Heart left ventricle (tissue), 16 donors: ENCODE results near the gene C10orf143. TPM values are rescaled to one million over a fixed set of nuclear protein-coding genes. Genes with fewer than 3 reads are reported as not detected.

Experiments used
- ATAC-seq, 4 donors: fragments of 200-7000 bp; cut with Tn5 transposase; one replicate each; pipeline ENCODE4 v1.9.1; 2020 to 2022; ENCODE audit warnings: moderate library complexity in 4 of 4, mild to moderate bottlenecking in 3 of 4, moderate number of reproducible peaks in 1 of 4
- DNase-seq, 5 donors: peaks; one replicate each; pipeline ENCODE4 v3.0.0-alpha.2; 2020
- H3K27ac ChIP-seq, 12 donors: fragments of 200-600 bp; sonication (generic) in 4 of 12; one replicate each; pipeline versions ENCODE4 v1.5.0 to v1.8.0; 2016 to 2022; ENCODE audit warnings: mild to moderate bottlenecking in 2 of 12
- H3K27me3 ChIP-seq, 9 donors: fragments of 200-600 bp; sonication (generic) in 2 of 9; one replicate each; pipeline versions ENCODE4 v1.5.1 to v1.8.0; 2016 to 2022; ENCODE audit warnings: mild to moderate bottlenecking in 3 of 9
- H3K36me3 ChIP-seq, 9 donors: fragments of 200-600 bp; sonication (generic) in 2 of 9; one replicate each; pipeline versions ENCODE4 v1.5.0 to v1.8.0; 2018 to 2022; ENCODE audit warnings: mild to moderate bottlenecking in 2 of 9
- H3K4me1 ChIP-seq, 12 donors: fragments of 200-600 bp; sonication (generic) in 4 of 12; one replicate each; pipeline versions ENCODE4 v1.5.0 to v1.8.0; 2016 to 2022; ENCODE audit warnings: mild to moderate bottlenecking in 3 of 12
- H3K4me3 ChIP-seq, 12 donors: fragments of 200-600 bp; sonication (generic) in 4 of 12; one replicate each; pipeline versions ENCODE4 v1.5.0 to v1.8.0; 2017 to 2022; ENCODE audit warnings: mild to moderate bottlenecking in 9 of 12, moderate library complexity in 4 of 12
- H3K9me3 ChIP-seq, 12 donors: fragments of 200-600 bp; sonication (generic) in 4 of 12; one replicate each; pipeline versions ENCODE4 v1.5.0 to v1.8.0; 2016 to 2022; ENCODE audit warnings: mild to moderate bottlenecking in 1 of 12
- CTCF ChIP-seq, 12 donors: fragments of 200-600 bp; sonication (generic) in 4 of 12; IDR thresholded peaks; one replicate each; pipeline versions ENCODE4 v1.5.0 to v1.8.0; 2018 to 2022; ENCODE audit warnings: antibody characterized with exemption in 12 of 12, mild to moderate bottlenecking in 5 of 12
- POLR2A ChIP-seq, 2 donors: fragments of 450-650 bp; IDR thresholded peaks; one replicate each; pipeline ENCODE4 v1.6.1; 2017; ENCODE audit warnings: antibody characterized with exemption in 2 of 2, mild to moderate bottlenecking in 2 of 2, moderate library complexity in 2 of 2
- WGBS, 4 donors: extraction: QIAGEN DNeasy Blood & Tissue Kit in 2 of 4; methylation state at CpG; one replicate each; pipeline versions ENCODE4 v1.1.5 to v1.1.7; 2013 to 2018; 5-methylcytosine and 5-hydroxymethylcytosine counted together
- intact Hi-C, 10 donors: fragments of 100-400 bp; cut with DNase I; formaldehyde crosslinking; loops; one replicate each; pipeline versions ENCODE4 v1.11.1 to v1.14.2; 2022
- polyA plus RNA-seq, 2 donors: library from polyadenylated mRNA; stranded (reverse); fragments of 200-250 nt; gene quantifications; one replicate each; pipeline ENCODE4 v1.2.3, GENCODE V29; 2013
- total RNA-seq, 9 donors: library from RNA; depleted of rRNA in 2 of 9; stranded (reverse); fragments of >200 nt in 2 of 9; fragmentation: NEBNext Ultra II Directional in 3 of 9; extraction: Animal tissue kit (Norgen Biotek cat#: 25700) in 3 of 9; gene quantifications; one replicate each; pipeline versions ENCODE4 v1.1.0 to v1.2.4, GENCODE V29; 2016 to 2023
- donor health status: ischemic (EF 13 %, LVEDD 7.1; RV severe dilation, severe dysfunction).
- donor health status: healthy with polysubstance abuse.
- donor health status: DM: no; HTN: yes; CAD: no.
- donor health status: DM: no; HTN: no; CAD: no.
- donor health status: ischemic (EF 25% LVEDD 6.9; RV normal size, moderate dysfunction).
- donor health status: ischemic (EF 25% LVEDD 5.7; RV mildly dilated, moderate dysfunction).
- donor health status: healthy.
- donor health status: DM: yes; HTN: yes; CAD: no.
- donor health status: ischemic (EF 35%, LVEDD 5.7; RV mildly dilated, moderate dysfunction).
- donor health status: nonischemic (EF 11% LVEDD 7.7; RV severe dilation, severe dysfunction).
- donor health status: DM: yes; HTN: yes; CAD: no.
- donor health status: PGD.
- donor health status: ischemic (EF 29% LVEDD 5.4; RV normal size, mild dysfunction).
- donor health status: nonischemic (EF 23%, LVEDD 6.1; RV moderate dilation, normal function).

Gene C10orf143
- total and polyA plus RNA-seq, 11 donors, result 0.32 to 3.7 (median 1.6) TPM; not detected in 1

GRCh38 chr10:130023454-130024230 is 87.0 kb downstream of the C10orf143 start:
- peaks cover 0 to 6% (median 0%) of the 10 kb centered on the region in 9 donors for H3K27me3 ChIP-seq
- H3K4me1 ChIP-seq, result peaks cover 0 to 8% (median 0%) of the 10 kb centered on the region in 12 donors
- H3K27ac ChIP-seq, result no peak overlapping the region
- WGBS, 4 donors, result 74 to 86% (median 81%) methylated on average over 15 to 19 of the region's 19 CpGs
- H3K36me3 ChIP-seq, result no peaks in the 10 kb centered on the region
- TF ChIP-seq POLR2A (IDR thresholded peaks at IDR 0.05) (no peak), CTCF (IDR thresholded peaks at IDR 0.05) (no peak)
- no peaks in the 10 kb centered on the region for H3K9me3 ChIP-seq
- intact Hi-C loops, result no loop called here
- no peak for ATAC-seq
- DNase-seq, result no peak
- H3K4me3 ChIP-seq, result no peak overlapping the region

GRCh38 chr10:130022511-130023299 is 87.9 kb downstream of the C10orf143 start:
- Histone ChIP-seq H3K4me1 (peaks cover 0 to 8% (median 0%) of the 10 kb centered on the region in 12 donors), H3K27ac (no peak overlapping the region), H3K4me3 (no peak overlapping the region), H3K27me3 (peaks cover 0 to 6% (median 0%) of the 10 kb centered on the region in 9 donors), H3K9me3 (no peaks in the 10 kb centered on the region), H3K36me3 (no peaks in the 10 kb centered on the region)
- WGBS, 4 donors, result 76 to 81% (median 79%) methylated on average over 27 to 28 of the region's 28 CpGs
- no peak for DNase-seq
- ATAC-seq, result peak in 1 of 4 donors; percentile 73
- TF ChIP-seq CTCF (IDR thresholded peaks at IDR 0.05), result no peak
- TF ChIP-seq POLR2A (IDR thresholded peaks at IDR 0.05), result no peak
- intact Hi-C loops, result no loop called here

- no peaks in the 10 kb centered on the region for H3K9me3 ChIP-seq
- 78 to 87% (median 83%) methylated on average over 6 of the region's 6 CpGs for WGBS, 4 donors
- TF ChIP-seq POLR2A (IDR thresholded peaks at IDR 0.05), result no peak
- TF ChIP-seq CTCF (IDR thresholded peaks at IDR 0.05), result no peak
Measured at GRCh38 chr10:130022086-130022485, 88.5 kb downstream of the C10orf143 start.

GRCh38 chr10:130021383-130021950 is 89.2 kb downstream of the C10orf143 start:
- Histone ChIP-seq H3K27me3 (peaks cover 0 to 6% (median 0%) of the 10 kb centered on the region in 9 donors), H3K4me1 (peaks cover 0 to 8% (median 0%) of the 10 kb centered on the region in 12 donors), H3K4me3 (no peak overlapping the region), H3K9me3 (no peaks in the 10 kb centered on the region), H3K27ac (no peak overlapping the region), H3K36me3 (no peaks in the 10 kb centered on the region)
- ATAC-seq (peak in 3 of 4 donors; percentile 47 to 73 (median 51)), DNase-seq (peak in 1 of 5 donors; percentile 58)
- intact Hi-C loops, result no loop called here
- TF ChIP-seq POLR2A (IDR thresholded peaks at IDR 0.05), result no peak
- TF ChIP-seq CTCF (IDR thresholded peaks at IDR 0.05), result no peak
- 72 to 76% (median 75%) methylated on average over 9 to 12 of the region's 12 CpGs for WGBS, 4 donors

More at GRCh38 chr10:130022086-130022485, 88.5 kb downstream of the C10orf143 start:
- intact Hi-C loops, result no loop called here
- ATAC-seq, result no peak
- Histone ChIP-seq H3K27ac (no peak overlapping the region), H3K36me3 (no peaks in the 10 kb centered on the region), H3K4me1 (peaks cover 0 to 8% (median 0%) of the 10 kb centered on the region in 12 donors), H3K4me3 (no peak overlapping the region), H3K27me3 (peaks cover 0 to 6% (median 0%) of the 10 kb centered on the region in 9 donors)
- DNase-seq, result no peak
